H1 (cell line): ENCODE results near the gene ZNF750. TPM values are rescaled to one million over a fixed set of nuclear protein-coding genes. Genes with fewer than 3 reads are reported as not detected.

ENCODE experiments used
- CTCF ChIA-PET: fragments of 300-600 bp; sonication (Branson Sonifier 250); formaldehyde crosslinking; loops from one replicate; lab custom pipeline; 2021; ENCODE audit not compliant: partially characterized antibody; lab: Charles Lee
- POLR2A ChIA-PET: fragments of 300-600 bp; sonication (Branson Sonifier 250); formaldehyde crosslinking; loops from one replicate; lab custom pipeline; 2021; ENCODE audit warnings: inconsistent platforms; ENCODE audit not compliant: partially characterized antibody; lab: Charles Lee
- DNase-seq, 2 experiments: peaks; one replicate each; pipeline versions ENCODE4 v3.0.0 to v3.0.0-alpha.2; 2010 to 2022; ENCODE audit warnings: low spot score in 2 of 2, low read depth in 1 of 2, mixed read lengths in 1 of 2
- FAIRE-seq: peaks from 2 replicates; lab custom pipeline; 2011; peaks lifted over from hg19 to GRCh38; lab: Jason Lieb, UNC
- H2AFZ ChIP-seq: 2 replicates; pipeline ENCODE4 v1.8.1; 2012; ENCODE audit warnings: low read length, inconsistent platforms
- H2AK5ac ChIP-seq: 2 replicates; pipeline ENCODE4 v1.6.1; 2013; ENCODE audit warnings: low read depth, low read length
- H2BK120ac ChIP-seq: replicated peaks from 2 replicates; pipeline ENCODE3; 2013; ENCODE audit warnings: low read depth, low read length, inconsistent platforms
- H2BK12ac ChIP-seq: 2 replicates; pipeline ENCODE4 v1.6.1; 2013; ENCODE audit warnings: low read depth, low read length
- H2BK15ac ChIP-seq: 2 replicates; pipeline ENCODE4 v1.6.1; 2013; ENCODE audit warnings: low read length
- H2BK20ac ChIP-seq: 2 replicates; pipeline ENCODE4 v1.6.1; 2013; ENCODE audit warnings: low read length
- H2BK5ac ChIP-seq: 2 replicates; pipeline ENCODE4 v1.6.1; 2013; ENCODE audit warnings: low read depth, low read length
- H3K14ac ChIP-seq: 2 replicates; pipeline ENCODE4 v1.6.1; 2013; ENCODE audit warnings: inconsistent platforms; ENCODE audit not compliant: insufficient read length
- H3K18ac ChIP-seq: 2 replicates; pipeline ENCODE4 v1.6.1; 2013; ENCODE audit warnings: low read length; ENCODE audit errors: extremely low read depth
- H3K23ac ChIP-seq: 2 replicates; pipeline ENCODE4 v1.6.1; 2013; ENCODE audit warnings: inconsistent platforms; ENCODE audit not compliant: insufficient read length
- H3K23me2 ChIP-seq: 2 replicates; pipeline ENCODE4 v1.6.1; 2013; ENCODE audit warnings: low read depth, low read length
- H3K27ac ChIP-seq: 2 replicates; pipeline ENCODE4 v1.6.1; 2011; ENCODE audit warnings: low read depth, low read length, inconsistent platforms
- H3K27me3 ChIP-seq, 4 experiments: replicated peaks in 1 of 4; 1 replicate in 1 of 4; 2 replicates in 3 of 4; pipeline versions ENCODE4 v1.6.1 to v1.8.1; 2011 to 2013; ENCODE audit warnings: low read length in 3 of 4, mild to moderate bottlenecking in 3 of 4, inconsistent platforms in 2 of 4, mixed read lengths in 2 of 4, moderate library complexity in 1 of 4; ENCODE audit not compliant: control insufficient read depth in 3 of 4, insufficient read depth in 3 of 4; ENCODE audit errors: extremely low read depth in 1 of 4
- H3K36me3 ChIP-seq, 4 experiments: 2 replicates each; pipeline versions ENCODE4 v1.6.1 to v1.8.1; 2011 to 2013; ENCODE audit warnings: mild to moderate bottlenecking in 4 of 4, low read length in 3 of 4, moderate library complexity in 2 of 4, control low read depth in 1 of 4, inconsistent platforms in 1 of 4; ENCODE audit not compliant: insufficient read depth in 4 of 4, control insufficient read depth in 2 of 4
- H3K4ac ChIP-seq: replicated peaks from 2 replicates; pipeline ENCODE3; 2013; ENCODE audit warnings: low read length, low read depth, mixed read lengths, inconsistent platforms; ENCODE audit not compliant: insufficient read length
- H3K4me1 ChIP-seq, 4 experiments: replicated peaks in 1 of 4; 1 replicate in 1 of 4; 2 replicates in 3 of 4; pipeline versions ENCODE4 v1.6.1 to v1.8.1; 2011 to 2013; ENCODE audit warnings: low read length in 3 of 4, inconsistent platforms in 2 of 4, mixed read lengths in 1 of 4; ENCODE audit not compliant: insufficient read depth in 4 of 4, control insufficient read depth in 3 of 4
- H3K4me2 ChIP-seq, 2 experiments: 2 replicates each; pipeline versions ENCODE4 v1.6.1 to v1.8.1; 2011 to 2013; ENCODE audit warnings: low read depth in 2 of 2, low read length in 2 of 2, control low read depth in 1 of 2, inconsistent platforms in 1 of 2, mild to moderate bottlenecking in 1 of 2; ENCODE audit not compliant: insufficient read depth in 1 of 2
- H3K4me3 ChIP-seq, 4 experiments: fragments of 200-600, 300-600 bp in 1 of 4; sonication (generic), shearing (Covaris generic), sonication (Bioruptor Twin) in 1 of 4; 2 replicates each; pipeline versions ENCODE4 v1.5.1 to v1.8.1; 2011 to 2016; ENCODE audit warnings: low read length in 4 of 4, low read depth in 3 of 4, control low read depth in 2 of 4, inconsistent platforms in 2 of 4, mild to moderate bottlenecking in 2 of 4, mixed read lengths in 1 of 4, moderate library complexity in 1 of 4; ENCODE audit not compliant: insufficient read depth in 2 of 4; ENCODE audit errors: extremely low read depth in 1 of 4
- H3K56ac ChIP-seq: replicated peaks from 2 replicates; pipeline ENCODE3; 2013; ENCODE audit warnings: low read depth, mild to moderate bottlenecking, mixed read lengths, low read length, inconsistent platforms; ENCODE audit not compliant: insufficient read length
- H3K79me1 ChIP-seq: 2 replicates; pipeline ENCODE4 v1.6.1; 2013; ENCODE audit warnings: low read depth, low read length, control low read depth
- H3K79me2 ChIP-seq, 2 experiments: 2 replicates each; pipeline versions ENCODE4 v1.6.1 to v1.8.1; 2012 to 2013; ENCODE audit warnings: low read length in 2 of 2, mild to moderate bottlenecking in 2 of 2, inconsistent platforms in 1 of 2; ENCODE audit not compliant: insufficient read depth in 2 of 2, control insufficient read depth in 1 of 2
- H3K9ac ChIP-seq, 4 experiments: replicated peaks in 1 of 4; 1 replicate in 1 of 4; 2 replicates in 3 of 4; pipeline versions ENCODE4 v1.6.1 to v1.8.1; 2011 to 2013; ENCODE audit warnings: low read depth in 3 of 4, low read length in 3 of 4, control low read depth in 2 of 4, mild to moderate bottlenecking in 2 of 4, moderate library complexity in 2 of 4, inconsistent platforms in 1 of 4; ENCODE audit errors: extremely low read depth in 1 of 4
- H3K9me3 ChIP-seq, 2 experiments: 2 replicates each; pipeline versions ENCODE4 v1.6.1 to v1.8.1; 2012 to 2013; ENCODE audit warnings: mild to moderate bottlenecking in 2 of 2, moderate library complexity in 2 of 2, control low read depth in 1 of 2, inconsistent platforms in 1 of 2, low read depth in 1 of 2, low read length in 1 of 2, mixed read lengths in 1 of 2; ENCODE audit not compliant: insufficient read depth in 2 of 2
- H4K20me1 ChIP-seq, 2 experiments: replicated peaks in 1 of 2; 2 replicates each; pipeline versions ENCODE3 to v1.8.1; 2011 to 2013; ENCODE audit warnings: inconsistent platforms in 2 of 2, low read length in 2 of 2, mild to moderate bottlenecking in 1 of 2; ENCODE audit not compliant: insufficient read depth in 2 of 2, control insufficient read depth in 1 of 2
- H4K5ac ChIP-seq: 2 replicates; pipeline ENCODE4 v1.6.1; 2013; ENCODE audit warnings: low read length, low read depth, mixed read lengths, inconsistent platforms; ENCODE audit not compliant: insufficient read length
- H4K8ac ChIP-seq: 2 replicates; pipeline ENCODE4 v1.8.0; 2013; ENCODE audit warnings: mild to moderate bottlenecking, moderate library complexity, low read length, inconsistent platforms; ENCODE audit not compliant: insufficient read depth; ENCODE audit errors: extremely low read depth
- H4K91ac ChIP-seq: replicated peaks from 2 replicates; pipeline ENCODE3; 2013; ENCODE audit warnings: low read length, mixed read lengths, inconsistent platforms; ENCODE audit not compliant: insufficient read length
- BCL11A ChIP-seq, 2 experiments: IDR thresholded peaks; one replicate each; pipeline ENCODE4 v1.6.1; 2011; ENCODE audit warnings: low read depth in 2 of 2, low read length in 2 of 2, mild to moderate bottlenecking in 2 of 2
- BRCA1 ChIP-seq: IDR thresholded peaks from 2 replicates; pipeline ENCODE4 v1.6.1; 2012; ENCODE audit warnings: low read depth, low read length, improper control_type of control experiment
- FOSL1 ChIP-seq: IDR thresholded peaks from 2 replicates; pipeline ENCODE4 v1.6.1; 2011; ENCODE audit warnings: mild to moderate bottlenecking, low read depth, low read length, moderate library complexity; ENCODE audit not compliant: insufficient read depth
- KDM5A ChIP-seq: fragments of 200-600 bp; IDR thresholded peaks from 2 replicates; pipeline ENCODE4 v1.7.1; 2012; ENCODE audit warnings: mild to moderate bottlenecking, low read length, inconsistent platforms, mixed read lengths
- MAFK ChIP-seq: IDR thresholded peaks from 2 replicates; pipeline ENCODE4 v1.6.1; 2012; ENCODE audit warnings: low read depth, mild to moderate bottlenecking, improper control_type of control experiment, low read length
- SAP30 ChIP-seq: fragments of 300-600 bp; sonication (generic); IDR thresholded peaks from 2 replicates; pipeline ENCODE4 v1.7.1; 2012; ENCODE audit warnings: low read length, moderate library complexity, mild to moderate bottlenecking, inconsistent platforms; ENCODE audit not compliant: insufficient read depth, insufficient replicate concordance
- SIN3A ChIP-seq, 2 experiments: IDR thresholded peaks in 1 of 2; conservative IDR thresholded peaks in 1 of 2; 2 replicates each; pipeline ENCODE4 v1.6.1; 2011 to 2012; ENCODE audit warnings: low read length in 2 of 2, improper control_type of control experiment in 1 of 2, low read depth in 1 of 2, mild to moderate bottlenecking in 1 of 2
- SIX5 ChIP-seq: IDR thresholded peaks from 2 replicates; pipeline ENCODE4 v1.6.1; 2011; ENCODE audit warnings: mild to moderate bottlenecking, low read depth, low read length
- TEAD4 ChIP-seq: IDR thresholded peaks from 2 replicates; pipeline ENCODE4 v1.6.1; 2012; ENCODE audit warnings: low read depth, low read length, inconsistent platforms, mixed read lengths
- ZNF274 ChIP-seq: IDR thresholded peaks from 2 replicates; pipeline ENCODE4 v1.7.0; 2012; ENCODE audit warnings: low read length, borderline replicate concordance; ENCODE audit errors: extremely low read depth
- whole genome bisulfite sequencing, 2 experiments: shearing (Covaris generic) in 1 of 2; methylation state at CpG; one replicate each; pipeline versions ENCODE4 v1.1.6 to v1.1.7; 2013 to 2015; ENCODE audit warnings: low lambda C conversion rate in 2 of 2, mixed read lengths in 2 of 2, inconsistent platforms in 1 of 2, low coverage in 1 of 2, missing lambda C conversion rate in 1 of 2; ENCODE audit not compliant: insufficient replicate concordance in 2 of 2, insufficient coverage in 1 of 2, insufficient read length in 1 of 2; ENCODE audit errors: extremely low coverage in 1 of 2, missing lambda C conversion rate in 1 of 2; 5-methylcytosine and 5-hydroxymethylcytosine counted together
- polyA plus RNA-seq, 7 experiments: library from polyadenylated mRNA; depleted of rRNA in 3 of 7; stranded (reverse) in 5 of 7; unstranded in 2 of 7; fragments of >200 nt in 5 of 7; fragments of 200-250 nt in 2 of 7; gene quantifications; 1 replicate in 5 of 7; 2 replicates in 1 of 7; 4 replicates in 1 of 7; pipeline versions ENCODE4 v1.2.1 to v1.2.3, GENCODE V29; 2011 to 2013; ENCODE audit warnings: missing spikeins in 2 of 7, mixed read lengths in 2 of 7
- total RNA-seq: library from RNA; stranded (reverse); fragmentation: NEBNext Ultra II Directional; extraction: Animal tissue kit (Norgen Biotek cat#: 25700); gene quantifications from 2 replicates; pipeline ENCODE4 v1.2.1, GENCODE V29; 2021
- TF ChIP-seq, protein P1 (sequence below): IDR thresholded peaks from 2 replicates; pipeline ENCODE4 v1.6.1; 2012; ENCODE audit warnings: inconsistent platforms

Gene ZNF750
- total and polyA plus RNA-seq, 2 of the 8 experiments (the other 6 are each of a cell fraction or from before 2014, with no cell fraction given): not detected

DNA sequence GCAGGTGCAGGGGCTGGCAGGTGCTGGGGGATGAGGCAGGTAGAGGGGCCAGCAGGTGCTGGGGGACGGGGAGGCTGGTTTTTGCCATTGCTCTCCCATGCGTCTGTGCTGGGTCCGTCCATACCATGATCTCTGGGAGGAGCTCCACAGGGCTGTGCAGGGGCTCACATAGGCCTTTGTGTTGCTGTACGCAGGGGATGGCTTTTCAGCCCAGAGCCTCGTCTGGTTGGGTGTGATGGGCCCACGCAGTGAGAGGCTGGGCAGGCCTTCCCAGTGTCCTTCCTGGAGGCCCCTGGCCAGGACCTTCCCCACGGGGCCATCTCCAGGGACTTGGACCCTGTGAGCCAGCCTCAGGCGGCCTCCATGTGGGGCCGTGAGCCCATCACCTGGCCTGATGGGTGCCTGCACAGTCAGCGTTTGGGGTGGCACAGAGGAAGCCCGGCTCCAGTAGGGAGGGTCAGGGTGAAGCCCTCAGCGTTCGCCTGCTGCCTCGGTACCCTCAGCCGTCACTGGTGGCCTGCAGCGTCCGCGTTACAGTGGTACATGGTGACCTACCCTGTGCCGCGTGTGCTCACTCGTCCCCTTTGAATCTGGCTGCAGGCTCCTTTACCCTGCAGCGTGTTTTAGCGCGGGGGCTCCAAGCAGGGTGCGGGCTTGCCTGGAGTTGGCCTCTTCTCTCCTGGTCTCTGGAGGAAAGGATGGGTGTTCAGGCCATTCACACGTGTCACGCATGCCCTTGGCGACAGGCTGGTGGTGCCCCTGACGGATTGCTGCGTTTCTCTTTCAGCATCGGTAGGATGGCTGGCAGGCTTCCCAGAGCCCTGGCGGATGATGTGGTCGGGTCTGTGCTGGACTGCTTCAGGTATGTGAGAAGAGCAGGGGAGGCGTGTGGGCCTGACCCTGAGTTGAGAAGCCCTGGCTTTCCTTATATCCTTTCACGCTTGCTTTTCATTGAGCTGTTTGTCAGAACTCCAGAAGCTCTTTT lies 30.6 kb downstream of the ZNF750 start:
- POLR2A ChIA-PET: no interaction called here
- H3K56ac ChIP-seq: no peak overlapping the region
- no peak overlapping the region for H2AK5ac ChIP-seq
- H4K8ac ChIP-seq: peak overlapping the region; percentile 3; the same call in 1 of the 2 replicates
- CTCF ChIA-PET: interaction anchor here (0.6 to 1.4 kb wide), 3 partner anchors 13 to 104 kb away, joined by 3 to 4 read pairs (median 3); no protein-coding TSS in a partner anchor
- H3K27me3 ChIP-seq: no peaks in the 10 kb centered on the region
- no peak overlapping the region for H3K4ac ChIP-seq
- FAIRE-seq (no peak), DNase-seq (no peak)
- no peaks in the 10 kb centered on the region for H3K23me2 ChIP-seq
- no peak overlapping the region for H2BK5ac ChIP-seq
- no peaks in the 10 kb centered on the region; a peak in 1 of 4 replicates for H3K79me2 ChIP-seq
- H4K91ac ChIP-seq: no peak overlapping the region
- no peak overlapping the region for H3K4me3 ChIP-seq
- H3K79me1 ChIP-seq: peaks cover 5% of the 10 kb centered on the region
- no peak overlapping the region for H3K14ac ChIP-seq
- no peak overlapping the region for H3K18ac ChIP-seq
- no peaks in the 10 kb centered on the region for H3K4me1 ChIP-seq
- no peak overlapping the region for H4K5ac ChIP-seq
- no peak overlapping the region for H3K9ac ChIP-seq
- H4K20me1 ChIP-seq: peaks cover 3 to 5% of the 10 kb centered on the region in 2 experiments
- no peak overlapping the region for H2BK120ac ChIP-seq
- H2BK15ac ChIP-seq: no peak overlapping the region
- no peak overlapping the region for H3K23ac ChIP-seq
- H2BK20ac ChIP-seq: no peak overlapping the region
- H3K27ac ChIP-seq: no peak overlapping the region
- H3K36me3 ChIP-seq: peaks cover 4 to 32% (median 12%) of the 10 kb centered on the region in 4 experiments; a peak in 6 of 8 replicates
- no peak overlapping the region for H2BK12ac ChIP-seq
- no peaks in the 10 kb centered on the region for H3K9me3 ChIP-seq
- WGBS, 2 experiments: 92% methylated on average over 32 of the region's 35 CpGs; no CpG with 5 or more reads in 1 of the 2 experiments
- H2AFZ ChIP-seq: no peak overlapping the region
- no peak overlapping the region for H3K4me2 ChIP-seq
- TF ChIP-seq SIX5: no peak
- no peak for TF ChIP-seq FOSL1
- TF ChIP-seq BCL11A (IDR thresholded peaks at IDR 0.05; ENCODE audit: low read depth in 2 of 2, low read length in 2 of 2): no peak
- no peak for TF ChIP-seq BRCA1
- no peak for TF ChIP-seq SIN3A (conservative IDR thresholded peaks at IDR 0.05 in 1 of 2, IDR thresholded peaks at IDR 0.05 in 1 of 2; ENCODE audit: low read depth in 1 of 2, low read length in 2 of 2)
- TF ChIP-seq, protein P1, sequence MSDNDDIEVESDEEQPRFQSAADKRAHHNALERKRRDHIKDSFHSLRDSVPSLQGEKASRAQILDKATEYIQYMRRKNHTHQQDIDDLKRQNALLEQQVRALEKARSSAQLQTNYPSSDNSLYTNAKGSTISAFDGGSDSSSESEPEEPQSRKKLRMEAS: no peak
- TF ChIP-seq SAP30: no peak
- TF ChIP-seq KDM5A: no peak
- TF ChIP-seq MAFK: no peak
- no peak for TF ChIP-seq TEAD4
- no peak for TF ChIP-seq ZNF274
